Astrocyte of the cerebellum (primary cell): ENCODE results near the gene CEP57.
A peak's percentile ranks its signal among the peaks of the same experiment; 100 is the strongest.

Experiments used
- DNase-seq: peaks from one replicate; pipeline ENCODE4 v3.0.0-alpha.2; 2011; ENCODE audit warnings: low read depth
- H3K4me3 ChIP-seq: 2 replicates; pipeline ENCODE4 v1.5.1; 2011; ENCODE audit warnings: mild to moderate bottlenecking, low read depth, low read length, moderate library complexity
- CTCF ChIP-seq: IDR thresholded peaks from 2 replicates; pipeline ENCODE4 v1.5.1; 2012; ENCODE audit warnings: low read length, low read depth, moderate library complexity, mild to moderate bottlenecking; ENCODE audit errors: missing control alignments
- in situ Hi-C: cut with HindIII; loops from 2 replicates; pipeline ENCODE4 v1.10.0; 2017; ENCODE audit warnings: low sequenced_read_pairs

The CEP57 gene

GRCh38 chr11:95790123-95790932 lies at the start of gene CEP57:
TSS of gene CEP57 (plus strand) at chr11:95790498. CDS start at chr11:95790699, 201 bp downstream.
- no peak for TF ChIP-seq CTCF
- in situ Hi-C loops, result no loop called here
- DNase-seq, result peak; percentile 98
- peak within 1 kb of the TSS; percentile 90 for H3K4me3 ChIP-seq

GRCh38 chr11:95750101-95750500 lies 40.2 kb upstream of the CEP57 start:
- H3K4me3 ChIP-seq, result no peak overlapping the region
- in situ Hi-C loops, result no loop called here
- DNase-seq, result no peak
- no peak for TF ChIP-seq CTCF

GRCh38 chr11:95751515-95751914 lies 38.8 kb upstream of the CEP57 start:
- no peak overlapping the region for H3K4me3 ChIP-seq
- TF ChIP-seq CTCF, result no peak
- no peak for DNase-seq
- in situ Hi-C loops, result no loop called here

GRCh38 chr11:95760941-95761340 lies 29.4 kb upstream of the CEP57 start:
- no peak overlapping the region for H3K4me3 ChIP-seq
- in situ Hi-C loops, result no loop called here
- no peak for DNase-seq
- TF ChIP-seq CTCF, result no peak

- in situ Hi-C loops, result no loop called here
- TF ChIP-seq CTCF, result no peak
- no peak for DNase-seq
- H3K4me3 ChIP-seq, result no peak overlapping the region
Observed at GRCh38 chr11:95762534-95762933, 27.8 kb upstream of the CEP57 start.

- peak; percentile 7 for TF ChIP-seq CTCF
- DNase-seq, result peak; percentile 53
- in situ Hi-C loops, result no loop called here
- no peak overlapping the region for H3K4me3 ChIP-seq
Observed at GRCh38 chr11:95764267-95764898, 25.9 kb upstream of the CEP57 start.
